OCI-LY1 (cell line): ENCODE results near the gene ZNF410.

Experiments
- H2AFZ ChIP-seq: fragments of 200-600 bp; sonication (generic), shearing (Covaris generic); 2 replicates; pipeline ENCODE4 v1.6.0; 2014; ENCODE audit warnings: antibody characterized with exemption, mild to moderate bottlenecking, low read length
- H3F3A ChIP-seq: fragments of 200-600 bp; sonication (generic), shearing (Covaris generic); 2 replicates; pipeline ENCODE4 v1.6.0; 2014; ENCODE audit warnings: mild to moderate bottlenecking, antibody characterized with exemption, low read length, moderate library complexity; ENCODE audit not compliant: insufficient read depth
- H3K27ac ChIP-seq: fragments of 200-600 bp; sonication (generic); 2 replicates; pipeline ENCODE4 v1.5.1; 2014; ENCODE audit warnings: low read length, mixed run types, mild to moderate bottlenecking, low read depth; ENCODE audit not compliant: poor library complexity, severe bottlenecking
- H3K27me3 ChIP-seq: fragments of 200-600 bp; sonication (generic); 2 replicates; pipeline ENCODE4 v1.6.0; 2014; ENCODE audit warnings: antibody characterized with exemption, mild to moderate bottlenecking, low read length, moderate library complexity; ENCODE audit not compliant: insufficient read depth
- H3K36me3 ChIP-seq: fragments of 200-600 bp; sonication (generic); 2 replicates; pipeline ENCODE4 v1.6.1; 2014; ENCODE audit warnings: mild to moderate bottlenecking, antibody characterized with exemption, low read length, moderate library complexity, mixed read lengths; ENCODE audit not compliant: insufficient read depth
- H3K4me1 ChIP-seq: fragments of 200-600 bp; sonication (generic); 2 replicates; pipeline ENCODE4 v1.5.1; 2014; ENCODE audit warnings: mild to moderate bottlenecking, low read length, moderate library complexity; ENCODE audit not compliant: insufficient read depth, severe bottlenecking
- H3K4me2 ChIP-seq: fragments of 200-600 bp; sonication (generic), shearing (Covaris generic); 2 replicates; pipeline ENCODE4 v1.6.1; 2014; ENCODE audit warnings: low read length
- H3K4me3 ChIP-seq: fragments of 200-600 bp; sonication (generic); 2 replicates; pipeline ENCODE4 v1.5.1; 2014; ENCODE audit warnings: low read length, low read depth, mild to moderate bottlenecking, mixed read lengths; ENCODE audit not compliant: poor library complexity, severe bottlenecking
- H3K79me2 ChIP-seq: fragments of 200-600 bp; shearing (Covaris generic); 2 replicates; pipeline ENCODE4 v1.6.1; 2016; ENCODE audit warnings: mixed run types, low read length, mixed read lengths; ENCODE audit not compliant: insufficient read depth
- H3K9ac ChIP-seq: fragments of 200-600 bp; sonication (generic), shearing (Covaris generic); 2 replicates; pipeline ENCODE4 v1.6.1; 2014; ENCODE audit warnings: mild to moderate bottlenecking, low read length, mixed read lengths
- H3K9me2 ChIP-seq: fragments of 200-600 bp; sonication (generic), shearing (Covaris generic); 2 replicates; pipeline ENCODE4 v1.6.1; 2014; ENCODE audit warnings: low read depth, mild to moderate bottlenecking, low read length, mixed read lengths
- H3K9me3 ChIP-seq: fragments of 200-600 bp; shearing (Covaris generic); 2 replicates; pipeline ENCODE4 v1.6.1; 2014; ENCODE audit warnings: low read length, mixed read lengths
- H4K20me1 ChIP-seq: fragments of 200-600 bp; sonication (generic), shearing (Covaris generic); 2 replicates; pipeline ENCODE4 v1.6.0; 2016; ENCODE audit warnings: mild to moderate bottlenecking, low read length; ENCODE audit not compliant: insufficient read depth
- EZH2 ChIP-seq: fragments of 200-600 bp; sonication (generic), shearing (Covaris generic); IDR thresholded peaks from 2 replicates; pipeline ENCODE4 v1.8.0; 2017; ENCODE audit warnings: borderline replicate concordance, mixed run types, mild to moderate bottlenecking, antibody characterized with exemption, low read length, moderate library complexity, mixed read lengths
- TF ChIP-seq, protein P1 (sequence below): fragments of 200-600 bp; sonication (generic), shearing (Covaris generic); IDR thresholded peaks from 2 replicates; pipeline ENCODE4 v1.5.1; 2017; ENCODE audit warnings: mild to moderate bottlenecking, antibody characterized with exemption, low read length, moderate library complexity, mixed read lengths

The ZNF410 gene

DNA sequence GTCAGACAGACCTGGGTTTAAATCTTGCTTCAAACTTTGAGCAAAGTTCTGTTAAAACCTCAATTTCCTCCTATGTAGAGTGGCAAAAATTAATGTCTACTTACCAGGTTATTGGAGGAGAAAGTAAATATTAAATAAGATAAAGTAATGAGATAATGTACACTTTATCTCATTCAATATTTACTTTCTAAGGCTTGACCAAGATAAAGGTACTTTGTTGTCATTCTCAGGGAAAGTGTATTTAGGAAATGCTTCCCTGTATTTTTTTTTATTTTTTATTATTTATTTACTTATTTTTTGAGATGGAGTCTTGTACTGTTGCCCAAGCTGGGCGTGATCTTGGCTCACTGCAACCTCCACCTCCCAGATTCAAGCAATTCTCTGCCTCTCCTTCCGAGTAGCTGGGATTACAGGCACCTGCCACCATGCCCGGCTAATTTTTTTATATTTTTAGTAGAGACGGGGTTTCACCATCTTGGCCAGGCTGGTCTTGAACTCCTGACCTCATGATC, 58.6 kb downstream of the ZNF410 start:
- H3K4me1 ChIP-seq = no peaks in the 10 kb centered on the region
- H4K20me1 ChIP-seq = no peaks in the 10 kb centered on the region
- no peak overlapping the region for H3K4me2 ChIP-seq
- no peaks in the 10 kb centered on the region for H3K27me3 ChIP-seq
- no peaks in the 10 kb centered on the region for H3K9me2 ChIP-seq
- no peak for TF ChIP-seq EZH2
- TF ChIP-seq, protein P1, sequence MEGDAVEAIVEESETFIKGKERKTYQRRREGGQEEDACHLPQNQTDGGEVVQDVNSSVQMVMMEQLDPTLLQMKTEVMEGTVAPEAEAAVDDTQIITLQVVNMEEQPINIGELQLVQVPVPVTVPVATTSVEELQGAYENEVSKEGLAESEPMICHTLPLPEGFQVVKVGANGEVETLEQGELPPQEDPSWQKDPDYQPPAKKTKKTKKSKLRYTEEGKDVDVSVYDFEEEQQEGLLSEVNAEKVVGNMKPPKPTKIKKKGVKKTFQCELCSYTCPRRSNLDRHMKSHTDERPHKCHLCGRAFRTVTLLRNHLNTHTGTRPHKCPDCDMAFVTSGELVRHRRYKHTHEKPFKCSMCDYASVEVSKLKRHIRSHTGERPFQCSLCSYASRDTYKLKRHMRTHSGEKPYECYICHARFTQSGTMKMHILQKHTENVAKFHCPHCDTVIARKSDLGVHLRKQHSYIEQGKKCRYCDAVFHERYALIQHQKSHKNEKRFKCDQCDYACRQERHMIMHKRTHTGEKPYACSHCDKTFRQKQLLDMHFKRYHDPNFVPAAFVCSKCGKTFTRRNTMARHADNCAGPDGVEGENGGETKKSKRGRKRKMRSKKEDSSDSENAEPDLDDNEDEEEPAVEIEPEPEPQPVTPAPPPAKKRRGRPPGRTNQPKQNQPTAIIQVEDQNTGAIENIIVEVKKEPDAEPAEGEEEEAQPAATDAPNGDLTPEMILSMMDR = no peak
- H2AFZ ChIP-seq = no peak overlapping the region
- H3K79me2 ChIP-seq = no peaks in the 10 kb centered on the region
- no peaks in the 10 kb centered on the region for H3K9me3 ChIP-seq
- H3K9ac ChIP-seq = no peak overlapping the region
- no peaks in the 10 kb centered on the region for H3K36me3 ChIP-seq
- no peaks in the 10 kb centered on the region for H3F3A ChIP-seq
- no peak overlapping the region for H3K27ac ChIP-seq
- H3K4me3 ChIP-seq = no peak overlapping the region

GRCh38 chr14:73949752-73950734, 63.4 kb downstream of the ZNF410 start, which contains the start of the genes COQ6 and FAM161B:
Gene COQ6 (plus strand): TSS chr14:73950302. CDS start chr14:73950333, 31 bp downstream.
Gene FAM161B (minus strand): TSS chr14:73950094. CDS start chr14:73950026, 68 bp downstream.
- H2AFZ ChIP-seq = peak within 1 kb of the TSS; percentile 96
- no peaks in the 10 kb centered on the region for H3K27me3 ChIP-seq
- H3K27ac ChIP-seq = peak within 1 kb of the TSS; percentile 69
- peak within 1 kb of the TSS; percentile 63 for H3K9ac ChIP-seq
- H3K9me2 ChIP-seq = no peaks in the 10 kb centered on the region
- no peaks in the 10 kb centered on the region for H4K20me1 ChIP-seq
- H3F3A ChIP-seq = no peaks in the 10 kb centered on the region
- no peaks in the 10 kb centered on the region for H3K9me3 ChIP-seq
- H3K4me3 ChIP-seq = peak within 1 kb of the TSS; percentile 84
- H3K36me3 ChIP-seq = peaks cover 11% of the 10 kb centered on the region; the same call in 1 of the 2 replicates
- no peak for TF ChIP-seq EZH2
- TF ChIP-seq, protein P1 = 0 out of 2 replicates have a peak, but pooled peaks have one; percentile 18
- H3K79me2 ChIP-seq = no peaks in the 10 kb centered on the region
- peaks cover 15% of the 10 kb centered on the region for H3K4me1 ChIP-seq
- peak within 1 kb of the TSS; percentile 80 for H3K4me2 ChIP-seq

DNA sequence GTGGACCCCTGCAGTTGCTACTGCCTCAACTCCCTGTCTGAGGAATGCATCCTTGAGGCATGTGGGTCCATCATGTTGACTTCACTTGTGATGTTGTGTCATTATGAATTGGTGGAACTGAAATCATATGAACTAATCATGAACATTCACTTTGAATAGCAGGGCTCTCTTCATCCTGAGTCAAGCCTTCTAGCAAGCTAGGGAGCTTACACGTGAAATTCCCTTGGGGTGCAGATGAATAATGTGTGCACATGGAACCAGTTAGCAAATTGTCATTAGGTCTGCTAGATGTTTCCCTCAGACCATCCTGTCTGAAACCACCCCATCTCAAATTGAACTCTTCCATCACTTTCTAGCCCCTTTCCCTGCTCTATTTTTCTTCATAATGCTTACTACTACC, 67.1 kb downstream of the ZNF410 start:
- H3K36me3 ChIP-seq = peaks cover 30% of the 10 kb centered on the region; the same call in 1 of the 2 replicates
- H3K79me2 ChIP-seq = no peaks in the 10 kb centered on the region
- no peak overlapping the region for H3K9ac ChIP-seq
- no peaks in the 10 kb centered on the region for H3K9me3 ChIP-seq
- no peak overlapping the region for H2AFZ ChIP-seq
- H3F3A ChIP-seq = no peaks in the 10 kb centered on the region
- no peaks in the 10 kb centered on the region for H3K9me2 ChIP-seq
- H4K20me1 ChIP-seq = no peaks in the 10 kb centered on the region
- peaks cover 15% of the 10 kb centered on the region for H3K4me1 ChIP-seq
- H3K4me3 ChIP-seq = no peak overlapping the region
- TF ChIP-seq EZH2 = no peak
- TF ChIP-seq, protein P1 = no peak
- H3K4me2 ChIP-seq = no peak overlapping the region
- no peak overlapping the region for H3K27ac ChIP-seq
- no peaks in the 10 kb centered on the region for H3K27me3 ChIP-seq
